Liver (tissue), 9 donors: ENCODE data around the gene UQCRHL. TPM values are rescaled to one million over a fixed set of nuclear protein-coding genes. Genes with fewer than 3 reads are reported as not detected.
A peak's percentile ranks its signal among the peaks of the same experiment; 100 is the strongest.

Source experiments
- DNase-seq: peaks from one replicate; pipeline ENCODE4 v3.0.0-alpha.2; 2017; ENCODE audit warnings: low spot score
- H3K27ac ChIP-seq, 2 donors: one replicate each; pipeline ENCODE4 v1.7.0; 2013; ENCODE audit warnings: inconsistent platforms in 2 of 2, low read length in 2 of 2, control low read depth in 1 of 2, low read depth in 1 of 2, mild to moderate bottlenecking in 1 of 2
- H3K27me3 ChIP-seq, 4 donors: one replicate each; pipeline versions ENCODE4 v1.6.1 to v1.7.0; 2013; ENCODE audit warnings: low read length in 3 of 4, inconsistent platforms in 1 of 4, mild to moderate bottlenecking in 1 of 4, moderate library complexity in 1 of 4; ENCODE audit not compliant: control insufficient read depth in 4 of 4, insufficient read depth in 4 of 4
- H3K36me3 ChIP-seq, 4 donors: one replicate each; pipeline versions ENCODE4 v1.6.1 to v1.7.0; 2013; ENCODE audit warnings: low read length in 3 of 4, mild to moderate bottlenecking in 3 of 4, low read depth in 1 of 4, moderate library complexity in 1 of 4; ENCODE audit not compliant: control insufficient read depth in 4 of 4, insufficient read depth in 3 of 4
- H3K4me1 ChIP-seq, 4 donors: one replicate each; pipeline versions ENCODE4 v1.6.1 to v1.7.0; 2013; ENCODE audit warnings: low read length in 3 of 4, mild to moderate bottlenecking in 3 of 4, moderate library complexity in 1 of 4; ENCODE audit not compliant: control insufficient read depth in 4 of 4, insufficient read depth in 4 of 4
- H3K4me3 ChIP-seq, 3 donors: one replicate each; pipeline versions ENCODE4 v1.6.1 to v1.7.0; 2013; ENCODE audit warnings: low read length in 3 of 3, control low read depth in 1 of 3, low read depth in 1 of 3, mild to moderate bottlenecking in 1 of 3
- H3K9ac ChIP-seq, 2 donors: one replicate each; pipeline ENCODE4 v1.7.0; 2013; ENCODE audit warnings: low read length in 2 of 2, mild to moderate bottlenecking in 2 of 2, moderate library complexity in 2 of 2, control low read depth in 1 of 2, low read depth in 1 of 2
- H3K9me3 ChIP-seq, 4 donors: one replicate each; pipeline versions ENCODE4 v1.6.1 to v1.7.0; 2013; ENCODE audit warnings: low read length in 3 of 4; ENCODE audit not compliant: control insufficient read depth in 4 of 4
- ATF3 ChIP-seq: IDR thresholded peaks from 2 replicates; pipeline ENCODE4 v1.6.1; 2016; ENCODE audit warnings: antibody characterized with exemption
- CTCF ChIP-seq: fragments of 150-350 bp; IDR thresholded peaks from 2 replicates; pipeline ENCODE4 v1.5.1; 2017; ENCODE audit warnings: improper control_type of control experiment, low read depth, low read length; ENCODE audit not compliant: missing input control
- EGR1 ChIP-seq, 2 donors: IDR thresholded peaks; 2 replicates each; pipeline ENCODE4 v1.6.1; 2016 to 2018; ENCODE audit warnings: antibody characterized with exemption in 2 of 2, low read depth in 2 of 2
- FOXA1 ChIP-seq: IDR thresholded peaks from 2 replicates; pipeline ENCODE4 v1.6.1; 2016; ENCODE audit warnings: antibody characterized with exemption
- FOXA2 ChIP-seq: IDR thresholded peaks from 2 replicates; pipeline ENCODE4 v1.6.1; 2016; ENCODE audit warnings: antibody characterized with exemption
- GABPA ChIP-seq, 2 donors: IDR thresholded peaks in 1 of 2; conservative IDR thresholded peaks in 1 of 2; 2 replicates each; pipeline ENCODE4 v1.6.1; 2016; ENCODE audit warnings: antibody characterized with exemption in 2 of 2, mild to moderate bottlenecking in 1 of 2, moderate library complexity in 1 of 2
- HNF4A ChIP-seq, 2 donors: conservative IDR thresholded peaks; 2 replicates each; pipeline ENCODE4 v1.6.1; 2016; ENCODE audit warnings: antibody characterized with exemption in 2 of 2, mild to moderate bottlenecking in 2 of 2
- HNF4G ChIP-seq: IDR thresholded peaks from 2 replicates; pipeline ENCODE4 v1.6.1; 2016; ENCODE audit warnings: antibody characterized with exemption
- JUND ChIP-seq, 2 donors: IDR thresholded peaks; 2 replicates each; pipeline ENCODE4 v1.6.1; 2016; ENCODE audit warnings: antibody characterized with exemption in 2 of 2
- NR2F2 ChIP-seq: IDR thresholded peaks from 2 replicates; pipeline ENCODE4 v1.6.1; 2016; ENCODE audit warnings: antibody characterized with exemption
- RAD21 ChIP-seq, 2 donors: IDR thresholded peaks; 2 replicates each; pipeline ENCODE4 v1.6.1; 2016; ENCODE audit warnings: antibody characterized with exemption in 2 of 2, mild to moderate bottlenecking in 2 of 2
- REST ChIP-seq: IDR thresholded peaks from 2 replicates; pipeline ENCODE4 v1.6.1; 2016; ENCODE audit warnings: antibody characterized with exemption, mild to moderate bottlenecking
- RXRA ChIP-seq, 2 donors: IDR thresholded peaks; 2 replicates each; pipeline ENCODE4 v1.6.1; 2017 to 2018; ENCODE audit warnings: antibody characterized with exemption in 2 of 2, mild to moderate bottlenecking in 1 of 2
- SP1 ChIP-seq: IDR thresholded peaks from 2 replicates; pipeline ENCODE4 v1.6.1; 2018; ENCODE audit warnings: antibody characterized with exemption, mild to moderate bottlenecking
- TAF1 ChIP-seq: conservative IDR thresholded peaks from 2 replicates; pipeline ENCODE4 v1.6.1; 2016; ENCODE audit warnings: antibody characterized with exemption, mild to moderate bottlenecking
- YY1 ChIP-seq: IDR thresholded peaks from 2 replicates; pipeline ENCODE4 v1.6.1; 2016; ENCODE audit warnings: antibody characterized with exemption, mild to moderate bottlenecking
- WGBS: extraction: QIAGEN DNeasy Blood & Tissue Kit; methylation state at CpG from one replicate; pipeline ENCODE4 v1.1.7; 2013; 5-methylcytosine and 5-hydroxymethylcytosine counted together
- polyA plus RNA-seq, 2 donors: library from polyadenylated mRNA; stranded (reverse) in 1 of 2; unstranded in 1 of 2; fragments of 200-250 nt in 1 of 2; fragments of >200 nt in 1 of 2; fragmentation: Nextera tagmentation in 1 of 2; extraction: Ambion mirVana in 1 of 2; gene quantifications; one replicate each; pipeline versions ENCODE4 v1.2.1 to v1.2.3, GENCODE V29; 2013 to 2015
- total RNA-seq, 2 donors: library from RNA; depleted of rRNA; stranded (reverse); fragments of >200 nt; gene quantifications; one replicate each; pipeline ENCODE4 v1.2.3, GENCODE V29; 2014
- TF ChIP-seq, protein P1 (sequence below): IDR thresholded peaks from 2 replicates; pipeline ENCODE4 v1.6.1; 2016; ENCODE audit warnings: antibody characterized with exemption
- TF ChIP-seq, protein P2 (sequence below): IDR thresholded peaks from 2 replicates; pipeline ENCODE4 v1.6.1; 2016; ENCODE audit warnings: antibody characterized with exemption
- donor health status: healthy.
- donor health status: healthy.
- donor health status: healthy.
- donor health status: healthy.
- donor health status: healthy.

UQCRHL gene
- total and polyA plus RNA-seq, 4 donors: 0.50 to 2.9 (median 1.4) TPM

- WGBS: 82% methylated on average over 14 of the region's 14 CpGs
- Histone ChIP-seq H3K36me3 (no peaks in the 10 kb centered on the region), H3K27ac (no peak overlapping the region), H3K4me3 (no peak overlapping the region), H3K4me1 (peaks cover 9 to 14% (median 11%) of the 10 kb centered on the region in 4 donors), H3K9me3 (no peaks in the 10 kb centered on the region), H3K27me3 (no peaks in the 10 kb centered on the region), H3K9ac (no peak overlapping the region)
- TF ChIP-seq HNF4A (conservative IDR thresholded peaks at IDR 0.05) (no peak), RXRA (IDR thresholded peaks at IDR 0.05) (peak; percentile 8 to 9)
- no peak for DNase-seq
Measured at GRCh38 chr1:15797614-15798390, 9.6 kb downstream of the UQCRHL start.

GRCh38 chr1:15796086-15796462 is 11.4 kb downstream of the UQCRHL start:
- H3K36me3 ChIP-seq: no peaks in the 10 kb centered on the region
- no peak overlapping the region for H3K27ac ChIP-seq
- H3K27me3 ChIP-seq: no peaks in the 10 kb centered on the region
- no peak overlapping the region for H3K4me3 ChIP-seq
- H3K4me1 ChIP-seq: peaks cover 9 to 14% (median 11%) of the 10 kb centered on the region in 4 donors
- H3K9ac ChIP-seq: no peak overlapping the region
- WGBS: 94% methylated on average over 2 of the region's 2 CpGs
- no peaks in the 10 kb centered on the region for H3K9me3 ChIP-seq
- DNase-seq: no peak
- TF ChIP-seq RAD21 (IDR thresholded peaks at IDR 0.05) (no peak), HNF4A (conservative IDR thresholded peaks at IDR 0.05) (no peak), FOXA1 (no peak), CTCF (no peak), JUND (IDR thresholded peaks at IDR 0.05) (no peak), TAF1 (no peak), SP1 (no peak), REST (no peak), HNF4G (no peak), ATF3 (no peak), EGR1 (IDR thresholded peaks at IDR 0.05; ENCODE audit: low read depth in 2 of 2) (no peak), NR2F2 (no peak), RXRA (IDR thresholded peaks at IDR 0.05) (no peak), YY1 (no peak), FOXA2 (no peak), GABPA (IDR thresholded peaks at IDR 0.05 in 1 of 2, conservative IDR thresholded peaks at IDR 0.05 in 1 of 2) (no peak)
- TF ChIP-seq, protein P1, sequence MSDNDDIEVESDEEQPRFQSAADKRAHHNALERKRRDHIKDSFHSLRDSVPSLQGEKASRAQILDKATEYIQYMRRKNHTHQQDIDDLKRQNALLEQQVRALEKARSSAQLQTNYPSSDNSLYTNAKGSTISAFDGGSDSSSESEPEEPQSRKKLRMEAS: no peak
- TF ChIP-seq, protein P2, sequence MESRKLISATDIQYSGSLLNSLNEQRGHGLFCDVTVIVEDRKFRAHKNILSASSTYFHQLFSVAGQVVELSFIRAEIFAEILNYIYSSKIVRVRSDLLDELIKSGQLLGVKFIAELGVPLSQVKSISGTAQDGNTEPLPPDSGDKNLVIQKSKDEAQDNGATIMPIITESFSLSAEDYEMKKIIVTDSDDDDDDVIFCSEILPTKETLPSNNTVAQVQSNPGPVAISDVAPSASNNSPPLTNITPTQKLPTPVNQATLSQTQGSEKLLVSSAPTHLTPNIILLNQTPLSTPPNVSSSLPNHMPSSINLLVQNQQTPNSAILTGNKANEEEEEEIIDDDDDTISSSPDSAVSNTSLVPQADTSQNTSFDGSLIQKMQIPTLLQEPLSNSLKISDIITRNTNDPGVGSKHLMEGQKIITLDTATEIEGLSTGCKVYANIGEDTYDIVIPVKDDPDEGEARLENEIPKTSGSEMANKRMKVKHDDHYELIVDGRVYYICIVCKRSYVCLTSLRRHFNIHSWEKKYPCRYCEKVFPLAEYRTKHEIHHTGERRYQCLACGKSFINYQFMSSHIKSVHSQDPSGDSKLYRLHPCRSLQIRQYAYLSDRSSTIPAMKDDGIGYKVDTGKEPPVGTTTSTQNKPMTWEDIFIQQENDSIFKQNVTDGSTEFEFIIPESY: no peak
